K562 (cell line): ENCODE results near the gene GALR3. TPM values are rescaled to one million over a fixed set of nuclear protein-coding genes. Genes with fewer than 3 reads are reported as not detected.

Experiments used
- CC2D1A ChIP-seq: fragments of 450-650 bp; IDR thresholded peaks from 2 replicates; pipeline ENCODE4 v1.6.1; 2017; ENCODE audit warnings: mild to moderate bottlenecking
- E2F8 ChIP-seq: fragments of 450-650 bp; IDR thresholded peaks from 2 replicates; pipeline ENCODE4 v1.7.1; 2018; ENCODE audit warnings: mild to moderate bottlenecking, low read depth; ENCODE audit not compliant: partially characterized antibody
- E4F1 ChIP-seq: fragments of 250-450 bp; sonication (Bioruptor Pico); IDR thresholded peaks from 2 replicates; pipeline ENCODE4 v1.5.0; 2021; ENCODE audit warnings: mild to moderate bottlenecking, borderline replicate concordance
- HDAC2 ChIP-seq: fragments of 450-650 bp; IDR thresholded peaks from 2 replicates; pipeline ENCODE4 v1.6.1; 2016; ENCODE audit warnings: mild to moderate bottlenecking
- KLF6 ChIP-seq: fragments of 250-450 bp; sonication (Bioruptor Pico); IDR thresholded peaks from 2 replicates; pipeline ENCODE4 v1.4.0; 2020; ENCODE audit warnings: mild to moderate bottlenecking, moderate library complexity, borderline replicate concordance
- MECOM ChIP-seq: fragments of 250-450 bp; sonication (Bioruptor Pico); IDR thresholded peaks from 2 replicates; pipeline ENCODE4 v1.8.0; 2022; ENCODE audit warnings: inconsistent platforms
- NEUROD1 ChIP-seq: fragments of 150-350 bp; IDR thresholded peaks from 2 replicates; pipeline ENCODE4 v1.6.1; 2014; ENCODE audit warnings: borderline replicate concordance, low read length, low read depth; ENCODE audit not compliant: partially characterized antibody
- SAFB2 ChIP-seq: fragments of 200-400 bp; formaldehyde crosslinking; IDR thresholded peaks from 2 replicates; pipeline ENCODE4 v1.6.1; 2018; ENCODE audit warnings: borderline replicate concordance, low read length, low read depth, moderate library complexity; ENCODE audit not compliant: severe bottlenecking
- SMAD4 ChIP-seq: fragments of 250-450 bp; sonication (Bioruptor Pico); conservative IDR thresholded peaks from 2 replicates; pipeline ENCODE4 v1.8.0; 2021; ENCODE audit warnings: inconsistent platforms, mild to moderate bottlenecking, moderate library complexity
- SMARCA5 ChIP-seq: fragments of 450-650 bp; IDR thresholded peaks from 2 replicates; pipeline ENCODE4 v1.6.1; 2016
- SNIP1 ChIP-seq: fragments of 450-650 bp; IDR thresholded peaks from 2 replicates; pipeline ENCODE4 v1.7.1; 2017; ENCODE audit warnings: low read depth, mild to moderate bottlenecking
- SREBF1 ChIP-seq: fragments of 150-350 bp; IDR thresholded peaks from 2 replicates; pipeline ENCODE4 v1.6.1; 2014; ENCODE audit warnings: antibody characterized with exemption, low read depth, low read length, borderline replicate concordance
- U2AF1 ChIP-seq: fragments of 200-400 bp; formaldehyde crosslinking; optimal IDR thresholded peaks from 2 replicates; pipeline ENCODE3; 2017; ENCODE audit warnings: mild to moderate bottlenecking, low read depth, low read length, moderate library complexity
- ZKSCAN8 ChIP-seq: fragments of 200-800 bp; sonication (Bioruptor generic); IDR thresholded peaks from 2 replicates; pipeline ENCODE4 v1.6.1; 2016; ENCODE audit warnings: missing genetic modification characterization, missing compliant biosample characterization
- ZNF253 ChIP-seq: fragments of 250-450 bp; sonication (Bioruptor Pico); conservative IDR thresholded peaks from 2 replicates; pipeline ENCODE4 v1.6.1; 2021; ENCODE audit warnings: mild to moderate bottlenecking
- ZNF354B ChIP-seq: fragments of 250-450 bp; sonication (Bioruptor Pico); IDR thresholded peaks from 2 replicates; pipeline ENCODE4 v1.4.0; 2020
- ZNF695 ChIP-seq: fragments of 450-650 bp; formaldehyde crosslinking; IDR thresholded peaks from 2 replicates; pipeline ENCODE4 v1.4.0; 2020; ENCODE audit warnings: mild to moderate bottlenecking, moderate library complexity
- polyA plus RNA-seq, 8 experiments: library from polyadenylated mRNA; depleted of rRNA in 4 of 8; stranded (reverse) in 5 of 8; unstranded in 3 of 8; fragments of >200 nt; fragmentation: Nextera tagmentation in 2 of 8; fragmentation: Illumina TruSeq in 1 of 8; extraction: Ambion mirVana in 2 of 8; extraction: Trizol in 1 of 8; gene quantifications; 2 replicates each; pipeline versions ENCODE4 v1.2.1 to v1.2.3, GENCODE V29; 2011 to 2014; ENCODE audit warnings: inconsistent platforms in 1 of 8, missing spikeins in 1 of 8
- total RNA-seq, 7 experiments: library from RNA; depleted of rRNA in 6 of 7; stranded (reverse); fragments of >200 nt in 6 of 7; fragmentation: Illumina TruSeq in 2 of 7; extraction: Trizol in 2 of 7; gene quantifications; 2 replicates each; pipeline versions ENCODE4 v1.2.1 to v1.2.3, GENCODE V29; 2011 to 2021; ENCODE audit warnings: low replicate concordance in 1 of 7
- TF ChIP-seq, protein P1 (sequence below), 2 experiments: IDR thresholded peaks in 1 of 2; conservative IDR thresholded peaks in 1 of 2; 2 replicates each; pipeline ENCODE4 v1.6.1; 2016; ENCODE audit warnings: low read depth in 2 of 2, mild to moderate bottlenecking in 1 of 2, missing compliant biosample characterization in 1 of 2, missing genetic modification characterization in 1 of 2, moderate library complexity in 1 of 2
- TF ChIP-seq, protein P2 (sequence below): sonication (generic); formaldehyde crosslinking; IDR thresholded peaks from 2 replicates; pipeline ENCODE4 v1.8.1; 2023; ENCODE audit warnings: mild to moderate bottlenecking, missing genetic modification reagents

The GALR3 gene
- total and polyA plus RNA-seq, 9 of the 15 experiments (the other 6 are each of a cell fraction or from before 2014, with no cell fraction given): 0.13 TPM; not detected in 8

DNA sequence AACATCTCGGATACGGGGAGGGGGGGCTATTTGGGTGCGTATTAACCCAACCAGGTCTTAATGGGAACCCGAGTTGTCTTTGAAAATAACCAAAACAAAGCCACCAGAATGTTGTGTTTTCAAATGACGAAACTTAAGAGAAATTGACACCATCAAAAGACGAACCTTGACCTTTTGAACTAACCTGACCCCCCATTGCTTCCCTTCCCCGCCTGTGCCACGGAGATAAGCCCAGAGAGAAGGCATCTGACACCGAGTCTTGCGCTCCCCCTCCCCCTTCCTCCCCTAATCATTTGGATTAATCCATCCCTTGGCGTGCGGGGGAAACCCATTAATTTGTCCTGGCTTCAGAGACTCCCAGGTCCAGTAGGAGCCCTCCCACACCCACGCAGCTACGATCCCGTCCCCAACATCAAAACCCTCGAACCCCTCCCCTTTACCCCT is 20.0 kb upstream of the GALR3 start (continued):
- TF ChIP-seq E2F8 (peak; percentile 63), NEUROD1 (peak; percentile 74), HDAC2 (0 out of 2 replicates have a peak, but pooled peaks have one; percentile 61), ZKSCAN8 (CRISPR knock-in tag) (peak; percentile 38; the same call in 1 of the 2 replicates), ZNF253 (no peak), ZNF695 (no peak), KLF6 (CRISPR knock-in tag) (no peak), SNIP1 (no peak), SAFB2 (no peak), SMARCA5 (no peak), E4F1 (CRISPR knock-in tag) (no peak), CC2D1A (peak; percentile 82), ZNF354B (CRISPR knock-in tag) (no peak), U2AF1 (no peak), MECOM (CRISPR knock-in tag) (no peak), SREBF1 (no peak), SMAD4 (CRISPR knock-in tag) (peak; percentile 52)
- TF ChIP-seq, protein P1, sequence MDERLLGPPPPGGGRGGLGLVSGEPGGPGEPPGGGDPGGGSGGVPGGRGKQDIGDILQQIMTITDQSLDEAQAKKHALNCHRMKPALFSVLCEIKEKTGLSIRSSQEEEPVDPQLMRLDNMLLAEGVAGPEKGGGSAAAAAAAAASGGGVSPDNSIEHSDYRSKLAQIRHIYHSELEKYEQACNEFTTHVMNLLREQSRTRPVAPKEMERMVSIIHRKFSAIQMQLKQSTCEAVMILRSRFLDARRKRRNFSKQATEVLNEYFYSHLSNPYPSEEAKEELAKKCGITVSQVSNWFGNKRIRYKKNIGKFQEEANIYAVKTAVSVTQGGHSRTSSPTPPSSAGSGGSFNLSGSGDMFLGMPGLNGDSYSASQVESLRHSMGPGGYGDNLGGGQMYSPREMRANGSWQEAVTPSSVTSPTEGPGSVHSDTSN (CRISPR knock-in tag; IDR thresholded peaks at IDR 0.05; ENCODE audit: low read depth): no peak
- TF ChIP-seq, protein P1 (tag; conservative IDR thresholded peaks at IDR 0.05; ENCODE audit: low read depth): peak; percentile 42; the same call in 1 of the 2 replicates
- TF ChIP-seq, protein P2, sequence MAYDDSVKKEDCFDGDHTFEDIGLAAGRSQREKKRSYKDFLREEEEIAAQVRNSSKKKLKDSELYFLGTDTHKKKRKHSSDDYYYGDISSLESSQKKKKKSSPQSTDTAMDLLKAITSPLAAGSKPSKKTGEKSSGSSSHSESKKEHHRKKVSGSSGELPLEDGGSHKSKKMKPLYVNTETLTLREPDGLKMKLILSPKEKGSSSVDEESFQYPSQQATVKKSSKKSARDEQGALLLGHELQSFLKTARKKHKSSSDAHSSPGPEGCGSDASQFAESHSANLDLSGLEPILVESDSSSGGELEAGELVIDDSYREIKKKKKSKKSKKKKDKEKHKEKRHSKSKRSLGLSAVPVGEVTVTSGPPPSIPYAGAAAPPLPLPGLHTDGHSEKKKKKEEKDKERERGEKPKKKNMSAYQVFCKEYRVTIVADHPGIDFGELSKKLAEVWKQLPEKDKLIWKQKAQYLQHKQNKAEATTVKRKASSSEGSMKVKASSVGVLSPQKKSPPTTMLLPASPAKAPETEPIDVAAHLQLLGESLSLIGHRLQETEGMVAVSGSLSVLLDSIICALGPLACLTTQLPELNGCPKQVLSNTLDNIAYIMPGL (CRISPR knock-in tag): no peak
